ENCODE data around the gene MYH14. TPM values are rescaled to one million over a fixed set of nuclear protein-coding genes. Genes with fewer than 3 reads are reported as not detected.

The MYH14 gene
- total RNA-seq, 2 experiments from 2014 or later: not detected

- no peak overlapping the region for H3K4me3 ChIP-seq (ENCODE audit: low read depth, low read length, poor library complexity, severe bottlenecking)
- no peaks in the 10 kb centered on the region for H3K36me3 ChIP-seq (ENCODE audit: insufficient read depth, low read length)
- H3K4me2 ChIP-seq (ENCODE audit: low read length): no peak overlapping the region
- no peaks in the 10 kb centered on the region for H3K79me2 ChIP-seq (ENCODE audit: insufficient read depth, low read depth, low read length)
- TF ChIP-seq CTCF (conservative IDR thresholded peaks at IDR 0.05; ENCODE audit: low read length) (no peak), EZH2phosphoT487 (IDR thresholded peaks at IDR 0.05; ENCODE audit: borderline replicate concordance, low read depth, low read length) (no peak)
- ChIA-PET POLR2A (interaction anchor here (0.8 kb wide), 1 partner anchor 461 kb away, joined by 3 read pairs; no protein-coding TSS in a partner anchor), CTCF (ENCODE audit: unreplicated experiment) (no interaction called here)
- H3K4me1 ChIP-seq (ENCODE audit: insufficient read depth, low read length, poor library complexity, severe bottlenecking): no peaks in the 10 kb centered on the region
- H2AFZ ChIP-seq (ENCODE audit: low read length): no peak overlapping the region
- no peaks in the 10 kb centered on the region for H4K20me1 ChIP-seq (ENCODE audit: insufficient read depth, low read length)
- no peak for DNase-seq (ENCODE audit: low spot score)
- intact Hi-C loops (cut with micrococcal nuclease; ENCODE audit: unreplicated experiment): no loop called here
- BruUV-seq (replicated peaks): no TSS peak
- H3K27ac ChIP-seq (ENCODE audit: low read depth, low read length, poor library complexity, severe bottlenecking): no peak overlapping the region
- peaks cover 11% of the 10 kb centered on the region for H3K9me3 ChIP-seq (ENCODE audit: low read length)
- no peaks in the 10 kb centered on the region for H3K9me2 ChIP-seq (ENCODE audit: insufficient read depth, low read length)
Measured at GRCh38 chr19:50281491-50281890, 78.1 kb downstream of the MYH14 start.

DNA sequence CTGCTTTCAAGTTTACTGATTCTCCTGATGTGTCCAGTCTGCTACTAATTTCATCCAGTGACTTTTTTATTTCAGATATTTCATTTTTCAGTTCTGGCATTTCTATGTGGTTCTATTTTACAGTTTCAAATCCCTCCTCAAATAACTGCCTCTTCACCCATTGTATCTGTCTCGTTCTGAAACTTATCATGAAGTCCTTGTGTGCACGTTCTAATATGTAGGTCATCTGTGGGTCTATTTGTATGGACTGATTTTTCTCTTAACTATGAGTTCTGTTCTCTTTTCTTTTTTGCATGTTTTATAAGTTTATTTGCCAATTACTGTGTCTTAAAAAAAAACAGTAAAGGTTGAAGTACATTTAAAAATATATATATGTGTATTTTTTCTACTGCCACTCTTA, 82.4 kb downstream of the MYH14 start:
- DNase-seq (ENCODE audit: low spot score): no peak
- intact Hi-C loops (cut with micrococcal nuclease; ENCODE audit: unreplicated experiment): no loop called here
- Histone ChIP-seq H4K20me1 (ENCODE audit: insufficient read depth, low read length) (no peaks in the 10 kb centered on the region), H3K4me3 (ENCODE audit: low read depth, low read length, poor library complexity, severe bottlenecking) (no peak overlapping the region), H3K9me3 (ENCODE audit: low read length) (peaks cover 11% of the 10 kb centered on the region), H3K27ac (ENCODE audit: low read depth, low read length, poor library complexity, severe bottlenecking) (no peak overlapping the region), H3K79me2 (ENCODE audit: insufficient read depth, low read depth, low read length) (no peaks in the 10 kb centered on the region), H3K4me2 (ENCODE audit: low read length) (no peak overlapping the region), H3K4me1 (ENCODE audit: insufficient read depth, low read length, poor library complexity, severe bottlenecking) (no peaks in the 10 kb centered on the region), H3K9me2 (ENCODE audit: insufficient read depth, low read length) (no peaks in the 10 kb centered on the region), H2AFZ (ENCODE audit: low read length) (no peak overlapping the region), H3K36me3 (ENCODE audit: insufficient read depth, low read length) (no peaks in the 10 kb centered on the region)
- no TSS peak for BruUV-seq (replicated peaks)
- POLR2A ChIA-PET: no interaction called here
- TF ChIP-seq CTCF (conservative IDR thresholded peaks at IDR 0.05; ENCODE audit: low read length): no peak
- TF ChIP-seq EZH2phosphoT487 (IDR thresholded peaks at IDR 0.05; ENCODE audit: borderline replicate concordance, low read depth, low read length): no peak
- CTCF ChIA-PET (ENCODE audit: unreplicated experiment): no interaction called here

DNA sequence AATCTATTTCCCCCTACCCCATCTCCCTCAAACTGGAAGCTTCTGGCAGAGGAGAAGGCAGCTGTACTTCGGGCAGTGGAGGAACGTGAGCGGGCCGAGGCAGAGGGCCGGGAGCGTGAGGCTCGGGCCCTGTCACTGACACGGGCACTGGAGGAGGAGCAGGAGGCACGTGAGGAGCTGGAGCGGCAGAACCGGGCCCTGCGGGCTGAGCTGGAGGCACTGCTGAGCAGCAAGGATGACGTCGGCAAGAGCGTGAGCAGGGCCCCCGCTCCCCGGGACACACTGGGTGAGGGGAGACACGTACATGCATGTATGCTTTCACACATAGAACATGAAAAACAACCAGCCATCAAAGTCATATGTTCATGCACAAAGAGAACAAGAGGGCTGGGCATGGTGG, 83.0 kb downstream of the MYH14 start:
- CTCF ChIA-PET (ENCODE audit: unreplicated experiment): no interaction called here
- BruUV-seq (replicated peaks): no TSS peak

More for the DNA sequence above, 83.0 kb downstream of the MYH14 start:
- Histone ChIP-seq H3K27ac (ENCODE audit: low read depth, low read length, poor library complexity, severe bottlenecking) (no peak overlapping the region), H4K20me1 (ENCODE audit: insufficient read depth, low read length) (no peaks in the 10 kb centered on the region), H3K36me3 (ENCODE audit: insufficient read depth, low read length) (no peaks in the 10 kb centered on the region), H3K9me2 (ENCODE audit: insufficient read depth, low read length) (no peaks in the 10 kb centered on the region), H3K4me3 (ENCODE audit: low read depth, low read length, poor library complexity, severe bottlenecking) (no peak overlapping the region), H3K4me2 (ENCODE audit: low read length) (no peak overlapping the region), H2AFZ (ENCODE audit: low read length) (no peak overlapping the region), H3K4me1 (ENCODE audit: insufficient read depth, low read length, poor library complexity, severe bottlenecking) (no peaks in the 10 kb centered on the region), H3K9me3 (ENCODE audit: low read length) (peaks cover 11% of the 10 kb centered on the region), H3K79me2 (ENCODE audit: insufficient read depth, low read depth, low read length) (no peaks in the 10 kb centered on the region)
- intact Hi-C loops (cut with micrococcal nuclease; ENCODE audit: unreplicated experiment): no loop called here
- no peak for TF ChIP-seq EZH2phosphoT487 (IDR thresholded peaks at IDR 0.05; ENCODE audit: borderline replicate concordance, low read depth, low read length)
- no peak for TF ChIP-seq CTCF (conservative IDR thresholded peaks at IDR 0.05; ENCODE audit: low read length)
- POLR2A ChIA-PET: interaction anchor here (1.1 kb wide), 1 partner anchor 34 kb away, joined by 5 read pairs; no protein-coding TSS in a partner anchor
- DNase-seq (ENCODE audit: low spot score): no peak
